OCI-LY7 (cell line): Measurements from ENCODE around the gene NTNG2.

Source experiments
- EZH2phosphoT487 ChIP-seq: fragments of 200-600 bp; sonication (generic); IDR thresholded peaks from 2 replicates; pipeline ENCODE4 v1.6.1; 2018; ENCODE audit warnings: low read depth, borderline replicate concordance, mild to moderate bottlenecking, mixed run types, antibody characterized with exemption, low read length, moderate library complexity, mixed read lengths
- TF ChIP-seq, protein P1 (sequence below): fragments of 200-600 bp; sonication (generic); conservative IDR thresholded peaks from 2 replicates; pipeline ENCODE4 v1.5.1; 2014; ENCODE audit warnings: mild to moderate bottlenecking, antibody characterized with exemption, low read length, moderate library complexity, mixed read lengths

DNA sequence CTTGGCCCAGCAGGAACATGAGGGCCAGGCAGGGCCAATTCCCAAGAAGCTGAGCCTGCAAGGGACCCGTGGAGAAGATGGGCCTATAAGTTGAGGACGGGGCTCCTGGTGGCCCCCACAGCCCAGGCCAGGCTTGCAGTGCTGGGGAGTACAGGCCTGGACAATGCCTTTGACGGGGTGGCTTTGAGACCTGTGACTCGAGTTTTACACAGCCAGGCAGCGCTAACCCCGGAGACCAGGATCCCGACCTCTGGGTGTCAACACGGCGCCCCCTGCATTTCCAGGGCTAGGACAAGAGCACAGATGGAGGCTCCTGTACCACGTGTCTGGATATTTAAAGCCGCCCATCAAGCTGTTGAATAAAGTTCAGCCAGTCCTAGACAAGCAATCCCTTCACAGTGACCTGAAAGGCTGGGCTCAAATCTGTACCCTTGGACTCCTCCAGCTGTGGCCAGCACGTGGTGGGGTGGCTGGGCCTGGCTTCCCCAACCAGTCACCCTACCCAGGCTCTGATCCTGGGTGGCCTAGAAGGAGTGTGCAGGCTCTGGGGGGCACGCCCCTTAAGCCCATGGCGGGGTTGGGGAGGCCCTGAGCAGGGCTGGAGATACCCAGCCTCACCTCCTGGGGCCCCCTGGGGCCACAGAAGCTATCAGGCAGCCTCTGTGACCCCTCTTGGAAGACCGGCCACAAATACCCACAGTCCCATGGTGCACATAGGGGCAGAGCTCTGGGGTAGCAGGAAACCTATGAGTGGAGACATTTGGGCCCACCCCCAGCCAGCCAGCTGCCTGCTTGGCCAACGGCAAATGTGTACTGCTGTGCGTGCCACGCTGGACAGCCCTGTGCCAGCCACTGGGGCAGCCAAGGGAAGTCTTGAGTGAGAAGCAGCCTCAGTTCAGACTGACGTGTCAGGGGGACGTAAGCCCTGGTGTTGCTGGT is 88.7 kb downstream of the NTNG2 start:
- TF ChIP-seq, protein P1, sequence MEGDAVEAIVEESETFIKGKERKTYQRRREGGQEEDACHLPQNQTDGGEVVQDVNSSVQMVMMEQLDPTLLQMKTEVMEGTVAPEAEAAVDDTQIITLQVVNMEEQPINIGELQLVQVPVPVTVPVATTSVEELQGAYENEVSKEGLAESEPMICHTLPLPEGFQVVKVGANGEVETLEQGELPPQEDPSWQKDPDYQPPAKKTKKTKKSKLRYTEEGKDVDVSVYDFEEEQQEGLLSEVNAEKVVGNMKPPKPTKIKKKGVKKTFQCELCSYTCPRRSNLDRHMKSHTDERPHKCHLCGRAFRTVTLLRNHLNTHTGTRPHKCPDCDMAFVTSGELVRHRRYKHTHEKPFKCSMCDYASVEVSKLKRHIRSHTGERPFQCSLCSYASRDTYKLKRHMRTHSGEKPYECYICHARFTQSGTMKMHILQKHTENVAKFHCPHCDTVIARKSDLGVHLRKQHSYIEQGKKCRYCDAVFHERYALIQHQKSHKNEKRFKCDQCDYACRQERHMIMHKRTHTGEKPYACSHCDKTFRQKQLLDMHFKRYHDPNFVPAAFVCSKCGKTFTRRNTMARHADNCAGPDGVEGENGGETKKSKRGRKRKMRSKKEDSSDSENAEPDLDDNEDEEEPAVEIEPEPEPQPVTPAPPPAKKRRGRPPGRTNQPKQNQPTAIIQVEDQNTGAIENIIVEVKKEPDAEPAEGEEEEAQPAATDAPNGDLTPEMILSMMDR: no peak
- TF ChIP-seq EZH2phosphoT487: no peak
